Ectodermal cell (in vitro differentiated cells): ENCODE measurements around the gene BCO1.

Experiments
- H3K27ac ChIP-seq: 2 replicates; pipeline ENCODE4 v1.7.0; 2013; ENCODE audit warnings: mild to moderate bottlenecking, low read depth, low read length; ENCODE audit not compliant: insufficient read depth, poor library complexity, severe bottlenecking
- H3K27me3 ChIP-seq: 2 replicates; pipeline ENCODE4 v1.7.0; 2013; ENCODE audit warnings: mild to moderate bottlenecking, low read length; ENCODE audit not compliant: insufficient read depth, control insufficient read depth, poor library complexity, severe bottlenecking
- H3K36me3 ChIP-seq: one replicate; pipeline ENCODE4 v1.7.0; 2013; ENCODE audit warnings: low read length; ENCODE audit not compliant: control insufficient read depth, insufficient read depth
- H3K4me1 ChIP-seq: one replicate; pipeline ENCODE4 v1.7.0; 2013; ENCODE audit warnings: low read length; ENCODE audit not compliant: control insufficient read depth, insufficient read depth
- H3K4me3 ChIP-seq: 2 replicates; pipeline ENCODE4 v1.7.0; 2013; ENCODE audit warnings: low read depth, low read length, control low read depth; ENCODE audit not compliant: insufficient read depth
- H3K9me3 ChIP-seq: 2 replicates; pipeline ENCODE4 v1.7.0; 2013; ENCODE audit warnings: mild to moderate bottlenecking, low read length, moderate library complexity; ENCODE audit not compliant: control insufficient read depth
- WGBS, 2 experiments: methylation state at CpG; one replicate each; pipeline ENCODE4 v1.1.7; 2013; ENCODE audit warnings: missing lambda C conversion rate in 2 of 2; 5-methylcytosine and 5-hydroxymethylcytosine counted together

The BCO1 gene

GRCh38 chr16:81286190-81286589 is 47.7 kb downstream of the BCO1 start:
- WGBS, 2 experiments, result 88 to 100% methylated on average over 1 of the region's 1 CpG
- H3K4me3 ChIP-seq, result no peak overlapping the region
- no peaks in the 10 kb centered on the region for H3K27me3 ChIP-seq
- no peak overlapping the region for H3K27ac ChIP-seq
- H3K36me3 ChIP-seq, result no peaks in the 10 kb centered on the region
- no peaks in the 10 kb centered on the region for H3K9me3 ChIP-seq
- H3K4me1 ChIP-seq, result no peaks in the 10 kb centered on the region

- no peaks in the 10 kb centered on the region for H3K36me3 ChIP-seq
- H3K27me3 ChIP-seq, result no peaks in the 10 kb centered on the region
- no peak overlapping the region for H3K27ac ChIP-seq
- 95 to 96% methylated on average over 9 of the region's 9 CpGs for whole genome bisulfite sequencing, 2 experiments
- H3K9me3 ChIP-seq, result no peaks in the 10 kb centered on the region
- no peaks in the 10 kb centered on the region for H3K4me1 ChIP-seq
- no peak overlapping the region for H3K4me3 ChIP-seq
Observed at GRCh38 chr16:81291117-81291516, 52.6 kb downstream of the BCO1 start.

- Histone ChIP-seq H3K36me3 (no peaks in the 10 kb centered on the region), H3K4me3 (no peak overlapping the region), H3K27ac (no peak overlapping the region), H3K4me1 (no peaks in the 10 kb centered on the region), H3K27me3 (no peaks in the 10 kb centered on the region), H3K9me3 (no peaks in the 10 kb centered on the region)
- WGBS, 2 experiments, result 96 to 97% methylated on average over 5 of the region's 5 CpGs
Observed at GRCh38 chr16:81292936-81293335, 54.4 kb downstream of the BCO1 start.

GRCh38 chr16:81293909-81294802 is 55.7 kb downstream of the BCO1 start:
- Histone ChIP-seq H3K36me3 (no peaks in the 10 kb centered on the region), H3K4me1 (no peaks in the 10 kb centered on the region), H3K27ac (no peak overlapping the region), H3K4me3 (no peak overlapping the region), H3K9me3 (no peaks in the 10 kb centered on the region), H3K27me3 (no peaks in the 10 kb centered on the region)
- 90 to 96% methylated on average over 11 of the region's 11 CpGs for WGBS, 2 experiments

GRCh38 chr16:81296631-81297030 is 58.1 kb downstream of the BCO1 start:
- H3K4me3 ChIP-seq, result no peak overlapping the region
- H3K27ac ChIP-seq, result no peak overlapping the region
- WGBS, 2 experiments, result 80% methylated on average over 7 of the region's 7 CpGs
- H3K4me1 ChIP-seq, result no peaks in the 10 kb centered on the region
- H3K36me3 ChIP-seq, result no peaks in the 10 kb centered on the region
- no peaks in the 10 kb centered on the region for H3K27me3 ChIP-seq
- H3K9me3 ChIP-seq, result no peaks in the 10 kb centered on the region

- Histone ChIP-seq H3K9me3 (no peaks in the 10 kb centered on the region), H3K4me3 (no peak overlapping the region), H3K36me3 (no peaks in the 10 kb centered on the region), H3K27ac (no peak overlapping the region), H3K27me3 (no peaks in the 10 kb centered on the region), H3K4me1 (no peaks in the 10 kb centered on the region)
- WGBS, 2 experiments, result 96 to 100% methylated on average over 1 to 3 of the region's 3 CpGs
Observed at GRCh38 chr16:81307770-81308169, 69.3 kb downstream of the BCO1 start.

- Histone ChIP-seq H3K36me3 (no peaks in the 10 kb centered on the region), H3K27ac (no peak overlapping the region), H3K4me3 (no peak overlapping the region), H3K27me3 (no peaks in the 10 kb centered on the region), H3K4me1 (peaks cover 6% of the 10 kb centered on the region), H3K9me3 (no peaks in the 10 kb centered on the region)
- 93 to 96% methylated on average over 4 to 5 of the region's 5 CpGs for WGBS, 2 experiments
Observed at GRCh38 chr16:81310045-81310644, 71.7 kb downstream of the BCO1 start.

GRCh38 chr16:81311762-81312161 is 73.3 kb downstream of the BCO1 start:
- H3K4me3 ChIP-seq, result no peak overlapping the region
- peaks cover 6% of the 10 kb centered on the region for H3K4me1 ChIP-seq
- no peaks in the 10 kb centered on the region for H3K36me3 ChIP-seq
- no peak overlapping the region for H3K27ac ChIP-seq
- H3K27me3 ChIP-seq, result peaks cover 10% of the 10 kb centered on the region
- no peaks in the 10 kb centered on the region for H3K9me3 ChIP-seq

- WGBS, 2 experiments, result 1 to 2% methylated on average over 16 of the region's 16 CpGs
- Histone ChIP-seq H3K36me3 (no peaks in the 10 kb centered on the region), H3K9me3 (no peaks in the 10 kb centered on the region), H3K27ac (peak overlapping the region; percentile 52), H3K27me3 (peaks cover 10% of the 10 kb centered on the region), H3K4me1 (peaks cover 6% of the 10 kb centered on the region), H3K4me3 (peak overlapping the region; percentile 78)
Observed at GRCh38 chr16:81313701-81314602, 75.5 kb downstream of the BCO1 start.
